ENCODE results near the gene CELF4. TPM values are rescaled to one million over a fixed set of nuclear protein-coding genes. Genes with fewer than 3 reads are reported as not detected.

CELF4 gene
- polyA plus RNA-seq, 1 experiment, result not detected

DNA sequence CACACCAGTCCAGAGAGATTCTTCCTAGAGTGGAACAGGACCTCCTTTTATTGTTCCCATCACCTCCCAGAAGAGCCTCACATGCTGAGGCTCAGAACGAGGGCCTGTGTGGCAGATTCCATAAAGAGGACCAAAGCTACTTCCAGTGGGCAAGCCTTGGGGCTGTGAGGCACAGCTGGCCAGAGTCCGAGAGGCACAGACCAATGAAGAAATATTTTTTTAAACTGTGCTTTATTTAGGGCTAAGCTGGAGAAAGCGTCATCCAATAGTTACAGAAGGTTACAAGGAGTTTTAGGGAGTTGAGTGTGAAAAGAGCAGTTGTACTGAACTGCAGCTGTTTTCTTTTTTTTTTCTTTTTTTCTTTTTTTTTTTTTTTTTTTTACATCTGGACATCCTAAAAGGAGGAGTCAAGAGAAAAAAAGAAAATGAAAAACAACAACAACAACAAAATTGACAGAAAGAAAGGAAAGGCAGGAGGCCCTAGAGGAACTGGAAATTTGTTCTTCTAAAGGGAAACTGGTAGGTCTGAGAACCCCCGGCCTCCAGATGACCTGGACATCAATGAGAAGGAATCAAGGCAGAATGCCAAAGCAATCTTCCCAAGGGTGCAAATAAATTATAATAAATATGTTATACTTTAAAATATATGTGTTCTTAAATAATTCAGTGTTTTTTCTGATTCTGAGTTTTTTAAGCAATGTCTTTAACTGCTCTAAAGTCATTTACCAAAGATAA, 322.6 kb downstream of the CELF4 start:
- TF ChIP-seq, protein P1, sequence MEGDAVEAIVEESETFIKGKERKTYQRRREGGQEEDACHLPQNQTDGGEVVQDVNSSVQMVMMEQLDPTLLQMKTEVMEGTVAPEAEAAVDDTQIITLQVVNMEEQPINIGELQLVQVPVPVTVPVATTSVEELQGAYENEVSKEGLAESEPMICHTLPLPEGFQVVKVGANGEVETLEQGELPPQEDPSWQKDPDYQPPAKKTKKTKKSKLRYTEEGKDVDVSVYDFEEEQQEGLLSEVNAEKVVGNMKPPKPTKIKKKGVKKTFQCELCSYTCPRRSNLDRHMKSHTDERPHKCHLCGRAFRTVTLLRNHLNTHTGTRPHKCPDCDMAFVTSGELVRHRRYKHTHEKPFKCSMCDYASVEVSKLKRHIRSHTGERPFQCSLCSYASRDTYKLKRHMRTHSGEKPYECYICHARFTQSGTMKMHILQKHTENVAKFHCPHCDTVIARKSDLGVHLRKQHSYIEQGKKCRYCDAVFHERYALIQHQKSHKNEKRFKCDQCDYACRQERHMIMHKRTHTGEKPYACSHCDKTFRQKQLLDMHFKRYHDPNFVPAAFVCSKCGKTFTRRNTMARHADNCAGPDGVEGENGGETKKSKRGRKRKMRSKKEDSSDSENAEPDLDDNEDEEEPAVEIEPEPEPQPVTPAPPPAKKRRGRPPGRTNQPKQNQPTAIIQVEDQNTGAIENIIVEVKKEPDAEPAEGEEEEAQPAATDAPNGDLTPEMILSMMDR (IDR thresholded peaks at IDR 0.05; ENCODE audit: insufficient read depth, low read depth, low read length), result no peak
- ChIA-PET POLR2A (interaction anchor here (0.6 kb wide), 1 partner anchor 10 kb away, joined by 3 read pairs; no protein-coding TSS in a partner anchor), CTCF (no interaction called here)
- no peak overlapping the region for H3K4me3 ChIP-seq (ENCODE audit: low read depth, low read length)
- H3K36me3 ChIP-seq (ENCODE audit: control insufficient read depth, insufficient read depth, low read length), result no peaks in the 10 kb centered on the region
- peaks cover 3% of the 10 kb centered on the region; the same call in 1 of the 2 replicates for H3K27me3 ChIP-seq (ENCODE audit: control insufficient read depth, insufficient read depth, low read length)
- DNase-seq (ENCODE audit: low read depth), result no peak

DNA sequence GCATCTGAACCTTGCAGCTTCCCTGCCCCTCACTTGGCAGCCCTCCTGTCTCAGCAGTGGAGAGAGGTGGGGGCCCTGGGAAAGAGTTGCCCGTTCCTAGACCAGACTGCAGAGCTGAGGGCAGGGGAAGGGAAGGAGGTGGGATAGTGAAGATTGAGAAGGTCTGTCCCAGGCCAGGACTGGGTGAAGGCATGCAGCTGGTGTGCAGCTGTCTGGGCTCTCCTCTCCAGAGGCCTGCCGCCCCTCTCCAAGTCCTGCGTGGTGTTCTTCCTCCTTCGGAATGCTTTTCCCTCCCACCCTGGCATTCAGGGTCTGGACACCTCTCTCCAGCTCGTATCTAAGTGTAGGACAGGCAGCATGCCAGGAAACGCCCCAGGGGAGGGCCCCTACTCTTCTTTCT, 323.5 kb downstream of the CELF4 start:
- ChIA-PET CTCF (no interaction called here), POLR2A (no interaction called here)
- DNase-seq (ENCODE audit: low read depth), result no peak
- H3K4me3 ChIP-seq (ENCODE audit: low read depth, low read length), result no peak overlapping the region
- TF ChIP-seq, protein P1 (IDR thresholded peaks at IDR 0.05; ENCODE audit: insufficient read depth, low read depth, low read length), result no peak
- no peaks in the 10 kb centered on the region for H3K36me3 ChIP-seq (ENCODE audit: control insufficient read depth, insufficient read depth, low read length)
- peaks cover 3% of the 10 kb centered on the region; the same call in 1 of the 2 replicates for H3K27me3 ChIP-seq (ENCODE audit: control insufficient read depth, insufficient read depth, low read length)

DNA sequence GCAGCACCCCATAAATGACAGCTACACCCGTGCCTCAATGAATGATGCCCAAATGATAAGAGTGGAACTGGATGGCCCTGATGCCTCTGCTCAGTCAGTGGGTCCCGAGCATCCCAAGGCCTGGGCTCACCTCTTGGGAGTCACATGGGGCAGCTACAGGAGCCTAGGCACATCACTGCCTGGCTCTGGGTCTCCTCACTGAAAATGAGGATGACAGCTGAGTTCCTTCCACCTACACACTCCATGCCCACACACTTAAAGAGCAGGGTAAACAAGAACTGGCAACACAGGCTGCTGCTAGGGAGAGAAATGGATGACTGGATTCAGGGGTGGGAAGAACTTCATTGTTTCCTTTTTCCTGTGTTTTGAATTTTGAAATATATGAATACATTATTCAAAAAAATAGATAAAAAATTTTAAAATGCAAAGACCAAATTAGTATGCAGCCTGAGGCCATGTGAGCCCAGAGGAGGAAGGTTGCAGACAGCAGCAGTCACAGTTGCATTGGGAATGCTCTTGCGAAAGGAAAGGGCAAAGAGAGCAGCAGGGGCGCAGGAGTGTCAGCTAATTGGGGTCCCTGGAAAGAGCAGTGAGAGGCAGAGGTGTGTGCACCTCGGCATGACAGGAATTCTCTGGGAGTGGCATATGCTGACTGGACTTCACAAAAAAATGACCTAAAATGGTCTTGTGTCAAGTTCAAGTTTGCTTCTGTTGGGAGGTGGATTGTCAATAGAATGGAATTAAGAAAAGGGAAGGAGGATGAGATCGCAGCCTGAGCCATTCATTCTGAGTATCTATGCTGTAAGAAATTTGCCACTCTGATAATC, 327.1 kb downstream of the CELF4 start:
- no peaks in the 10 kb centered on the region for H3K36me3 ChIP-seq (ENCODE audit: control insufficient read depth, insufficient read depth, low read length)
- H3K27me3 ChIP-seq (ENCODE audit: control insufficient read depth, insufficient read depth, low read length), result peaks cover 3% of the 10 kb centered on the region; the same call in 1 of the 2 replicates
- no peak for DNase-seq (ENCODE audit: low read depth)
- CTCF ChIA-PET, result no interaction called here
- no peak overlapping the region for H3K4me3 ChIP-seq (ENCODE audit: low read depth, low read length)
- TF ChIP-seq, protein P1 (IDR thresholded peaks at IDR 0.05; ENCODE audit: insufficient read depth, low read depth, low read length), result no peak
- POLR2A ChIA-PET, result no interaction called here

DNA sequence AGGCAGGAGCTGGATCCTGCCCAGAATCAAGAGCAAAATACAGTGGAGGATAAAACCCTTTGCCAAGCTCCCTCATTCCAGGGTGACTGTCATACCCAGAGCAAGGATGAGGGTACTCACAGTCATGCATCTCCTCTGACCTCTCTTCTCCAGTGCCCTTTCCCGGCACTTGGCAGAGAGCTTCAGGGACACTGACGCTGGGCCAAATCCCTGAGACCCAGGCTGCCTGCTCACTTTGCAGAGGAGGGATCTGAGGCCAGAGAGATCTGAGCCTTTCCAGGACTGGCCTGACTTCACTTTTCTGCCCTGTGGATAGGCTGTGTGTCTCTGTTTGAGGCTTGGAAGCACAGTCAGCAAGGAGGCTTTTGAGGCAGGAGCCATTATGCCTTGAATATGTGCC, 330.0 kb downstream of the CELF4 start:
- ChIA-PET POLR2A (no interaction called here), CTCF (no interaction called here)
- Histone ChIP-seq H3K36me3 (ENCODE audit: control insufficient read depth, insufficient read depth, low read length) (no peaks in the 10 kb centered on the region), H3K4me3 (ENCODE audit: low read depth, low read length) (no peak overlapping the region), H3K27me3 (ENCODE audit: control insufficient read depth, insufficient read depth, low read length) (no peaks in the 10 kb centered on the region)
- DNase-seq (ENCODE audit: low read depth), result no peak
- TF ChIP-seq, protein P1 (IDR thresholded peaks at IDR 0.05; ENCODE audit: insufficient read depth, low read depth, low read length), result no peak

DNA sequence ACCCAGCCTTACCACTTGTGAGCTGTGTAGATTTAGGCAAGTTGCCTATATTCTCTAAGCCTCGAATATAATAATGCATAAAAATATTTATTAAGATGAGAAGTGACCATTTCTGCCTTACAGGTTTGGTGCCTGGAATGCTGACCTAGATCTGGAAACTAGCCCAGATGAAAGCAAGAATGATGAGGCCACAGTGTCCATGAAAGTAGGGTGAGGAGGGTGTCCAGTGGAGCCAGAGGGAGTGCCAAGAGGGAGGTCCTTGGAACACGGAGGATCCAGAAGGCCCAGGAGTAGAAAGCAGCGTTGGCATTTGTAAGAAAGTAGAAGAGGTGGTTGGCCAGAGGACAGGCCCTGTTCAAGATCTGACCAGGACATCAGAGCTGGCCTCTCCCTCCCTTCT, 334.3 kb downstream of the CELF4 start:
- POLR2A ChIA-PET, result no interaction called here

More for the DNA sequence above, 334.3 kb downstream of the CELF4 start:
- H3K4me3 ChIP-seq (ENCODE audit: low read depth, low read length), result no peak overlapping the region
- TF ChIP-seq, protein P1 (IDR thresholded peaks at IDR 0.05; ENCODE audit: insufficient read depth, low read depth, low read length), result no peak
- no peaks in the 10 kb centered on the region for H3K27me3 ChIP-seq (ENCODE audit: control insufficient read depth, insufficient read depth, low read length)
- DNase-seq (ENCODE audit: low read depth), result no peak
- CTCF ChIA-PET, result no interaction called here
- H3K36me3 ChIP-seq (ENCODE audit: control insufficient read depth, insufficient read depth, low read length), result no peaks in the 10 kb centered on the region
